ENCODE data around the gene PUS10.

Gene PUS10

DNA sequence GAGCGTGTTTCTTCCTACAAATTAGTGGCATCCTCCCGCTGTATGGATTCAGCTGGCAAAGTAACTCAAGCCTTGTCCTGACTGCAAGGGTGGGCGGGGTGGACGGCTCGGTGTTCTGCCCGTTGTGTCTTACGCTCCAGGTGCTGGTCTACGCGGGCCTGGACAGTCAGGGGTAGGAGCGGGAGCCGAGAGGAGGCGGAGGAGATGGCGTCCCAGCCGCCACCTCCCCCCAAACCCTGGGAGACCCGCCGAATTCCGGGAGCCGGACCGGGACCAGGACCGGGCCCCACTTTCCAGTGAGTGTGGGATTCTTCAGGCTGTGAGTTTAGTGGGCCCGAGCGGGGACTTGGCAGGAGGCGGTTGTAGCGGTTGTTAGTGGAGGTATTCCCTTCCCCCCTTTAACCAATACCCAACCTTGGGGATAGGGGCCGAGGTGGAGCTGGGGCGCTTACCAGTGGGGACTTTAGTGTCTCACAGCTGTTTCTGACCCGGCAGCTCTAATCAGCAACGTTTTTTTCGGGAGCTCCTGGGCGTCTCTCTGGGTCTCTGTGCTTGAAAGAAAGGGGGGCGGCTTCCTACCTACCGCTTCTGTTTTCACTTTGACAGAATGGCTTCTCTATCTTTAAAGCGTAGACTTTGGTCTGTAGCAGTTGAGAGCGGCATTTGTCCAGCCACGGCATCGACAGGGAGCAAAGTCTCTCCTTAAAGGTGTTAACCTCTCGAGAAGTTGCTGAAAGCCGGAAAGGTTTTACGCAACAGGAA, at the start of gene PUS10, which contains the start of gene PEX13:
Gene PUS10 (minus strand): TSS at position 700 of the 762 bp plus-strand sequence. CDS start 6,365 bp downstream, outside the sequence.
Gene PEX13 (plus strand): TSS at position 165 of the 762 bp plus-strand sequence. CDS start 40 bp downstream, at position 205.
- H3K36me3 ChIP-seq (ENCODE audit: control insufficient read depth in 2 of 2, insufficient read depth in 1 of 2, low read length in 2 of 2) = peaks cover 6 to 9% of the 10 kb centered on the region in 2 experiments
- peaks cover 5% of the 10 kb centered on the region for H3K4me1 ChIP-seq (ENCODE audit: control insufficient read depth, insufficient read depth, low read length)
- H3K4me3 ChIP-seq (ENCODE audit: low read depth, low read length) = peak within 1 kb of the TSS; percentile 84
- H3K27ac ChIP-seq (ENCODE audit: extremely low read depth, low read depth, low read length) = peak within 1 kb of the TSS; percentile 82
- ChIA-PET POLR2A (interaction anchor here (1.3 to 1.7 kb wide), 2 partner anchors 48 to 262 kb away, joined by 8 to 12 read pairs; partner anchors contain the start of genes PAPOLG and SANBR), CTCF (interaction anchor here (0.5 to 0.7 kb wide), 2 partner anchors 343 to 364 kb away, joined by 3 read pairs; no protein-coding TSS in a partner anchor)
- no peaks in the 10 kb centered on the region for H3K9me3 ChIP-seq (ENCODE audit: control insufficient read depth, insufficient read depth, low read depth, low read length)
- peak; percentile 89 for TF ChIP-seq KLF9 (tag by site-specific recombination; IDR thresholded peaks at IDR 0.05; ENCODE audit: low read depth)
- TF ChIP-seq KLF16 (tag by site-specific recombination; IDR thresholded peaks at IDR 0.05) = peak; percentile 87
- no peak for TF ChIP-seq BCL11A (tag by site-specific recombination; IDR thresholded peaks at IDR 0.05; ENCODE audit: low read depth)
- TF ChIP-seq ZNF350 (tag by site-specific recombination; IDR thresholded peaks at IDR 0.05) = no peak
- no peak for TF ChIP-seq ZNF148 (tag by site-specific recombination; IDR thresholded peaks at IDR 0.05; ENCODE audit: borderline replicate concordance)
- TF ChIP-seq ZBTB7A (tag by site-specific recombination; IDR thresholded peaks at IDR 0.05; ENCODE audit: low read depth) = no peak
- no peak for TF ChIP-seq ZNF654 (tag by site-specific recombination; IDR thresholded peaks at IDR 0.05; ENCODE audit: low read depth)
- peak; percentile 82 for TF ChIP-seq IKZF3 (tag by site-specific recombination; IDR thresholded peaks at IDR 0.05)
- no peak for TF ChIP-seq ZNF404 (tag by site-specific recombination; IDR thresholded peaks at IDR 0.05)
- 0 out of 2 replicates have a peak, but pooled peaks have one; percentile 0 for TF ChIP-seq KLF17 (tag by site-specific recombination; IDR thresholded peaks at IDR 0.05)
- 0 out of 2 replicates have a peak, but pooled peaks have one; percentile 5 for TF ChIP-seq ZNF121 (tag by site-specific recombination; IDR thresholded peaks at IDR 0.05)
- TF ChIP-seq ZBTB17 (tag by site-specific recombination; IDR thresholded peaks at IDR 0.05) = peak; percentile 100
- TF ChIP-seq ZNF335 (tag by site-specific recombination; conservative IDR thresholded peaks at IDR 0.05) = peak; percentile 79
- TF ChIP-seq, protein P1, sequence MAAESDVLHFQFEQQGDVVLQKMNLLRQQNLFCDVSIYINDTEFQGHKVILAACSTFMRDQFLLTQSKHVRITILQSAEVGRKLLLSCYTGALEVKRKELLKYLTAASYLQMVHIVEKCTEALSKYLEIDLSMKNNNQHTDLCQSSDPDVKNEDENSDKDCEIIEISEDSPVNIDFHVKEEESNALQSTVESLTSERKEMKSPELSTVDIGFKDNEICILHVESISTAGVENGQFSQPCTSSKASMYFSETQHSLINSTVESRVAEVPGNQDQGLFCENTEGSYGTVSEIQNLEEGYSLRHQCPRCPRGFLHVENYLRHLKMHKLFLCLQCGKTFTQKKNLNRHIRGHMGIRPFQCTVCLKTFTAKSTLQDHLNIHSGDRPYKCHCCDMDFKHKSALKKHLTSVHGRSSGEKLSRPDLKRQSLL (tag by site-specific recombination; IDR thresholded peaks at IDR 0.05) = 0 out of 2 replicates have a peak, but pooled peaks have one; percentile 28
- TF ChIP-seq, protein P2, sequence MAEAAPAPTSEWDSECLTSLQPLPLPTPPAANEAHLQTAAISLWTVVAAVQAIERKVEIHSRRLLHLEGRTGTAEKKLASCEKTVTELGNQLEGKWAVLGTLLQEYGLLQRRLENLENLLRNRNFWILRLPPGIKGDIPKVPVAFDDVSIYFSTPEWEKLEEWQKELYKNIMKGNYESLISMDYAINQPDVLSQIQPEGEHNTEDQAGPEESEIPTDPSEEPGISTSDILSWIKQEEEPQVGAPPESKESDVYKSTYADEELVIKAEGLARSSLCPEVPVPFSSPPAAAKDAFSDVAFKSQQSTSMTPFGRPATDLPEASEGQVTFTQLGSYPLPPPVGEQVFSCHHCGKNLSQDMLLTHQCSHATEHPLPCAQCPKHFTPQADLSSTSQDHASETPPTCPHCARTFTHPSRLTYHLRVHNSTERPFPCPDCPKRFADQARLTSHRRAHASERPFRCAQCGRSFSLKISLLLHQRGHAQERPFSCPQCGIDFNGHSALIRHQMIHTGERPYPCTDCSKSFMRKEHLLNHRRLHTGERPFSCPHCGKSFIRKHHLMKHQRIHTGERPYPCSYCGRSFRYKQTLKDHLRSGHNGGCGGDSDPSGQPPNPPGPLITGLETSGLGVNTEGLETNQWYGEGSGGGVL (tag by site-specific recombination; IDR thresholded peaks at IDR 0.05) = peak; percentile 30
- 0 out of 2 replicates have a peak, but pooled peaks have one; percentile 7 for TF ChIP-seq ZNF366 (tag by site-specific recombination; conservative IDR thresholded peaks at IDR 0.05)
- TF ChIP-seq ZBTB48 (tag by site-specific recombination; IDR thresholded peaks at IDR 0.05) = peak; percentile 71
- peak; percentile 87 for TF ChIP-seq ZFHX2 (tag by site-specific recombination; conservative IDR thresholded peaks at IDR 0.05)
- peak; percentile 26 for TF ChIP-seq ZBTB20 (tag by site-specific recombination; IDR thresholded peaks at IDR 0.05)
- peak; percentile 26; the same call in 1 of the 2 replicates for TF ChIP-seq ZFP69B (tag by site-specific recombination; IDR thresholded peaks at IDR 0.05)
- TF ChIP-seq ZNF692 (tag by site-specific recombination; IDR thresholded peaks at IDR 0.05) = 0 out of 2 replicates have a peak, but pooled peaks have one; percentile 13
- TF ChIP-seq ZNF214 (tag by site-specific recombination; IDR thresholded peaks at IDR 0.05; ENCODE audit: borderline replicate concordance) = no peak
- TF ChIP-seq, protein P3, sequence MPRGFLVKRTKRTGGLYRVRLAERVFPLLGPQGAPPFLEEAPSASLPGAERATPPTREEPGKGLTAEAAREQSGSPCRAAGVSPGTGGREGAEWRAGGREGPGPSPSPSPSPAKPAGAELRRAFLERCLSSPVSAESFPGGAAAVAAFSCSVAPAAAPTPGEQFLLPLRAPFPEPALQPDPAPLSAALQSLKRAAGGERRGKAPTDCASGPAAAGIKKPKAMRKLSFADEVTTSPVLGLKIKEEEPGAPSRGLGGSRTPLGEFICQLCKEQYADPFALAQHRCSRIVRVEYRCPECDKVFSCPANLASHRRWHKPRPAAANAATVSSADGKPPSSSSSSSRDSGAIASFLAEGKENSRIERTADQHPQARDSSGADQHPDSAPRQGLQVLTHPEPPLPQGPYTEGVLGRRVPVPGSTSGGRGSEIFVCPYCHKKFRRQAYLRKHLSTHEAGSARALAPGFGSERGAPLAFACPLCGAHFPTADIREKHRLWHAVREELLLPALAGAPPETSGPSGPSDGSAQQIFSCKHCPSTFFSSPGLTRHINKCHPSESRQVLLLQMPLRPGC (tag by site-specific recombination; IDR thresholded peaks at IDR 0.05) = no peak
- 0 out of 2 replicates have a peak, but pooled peaks have one; percentile 8 for TF ChIP-seq ZNF501 (tag by site-specific recombination; IDR thresholded peaks at IDR 0.05)
- peak; percentile 2; the same call in 1 of the 2 replicates for TF ChIP-seq ZNF600 (tag by site-specific recombination; IDR thresholded peaks at IDR 0.05)
- 0 out of 2 replicates have a peak, but pooled peaks have one; percentile 11 for TF ChIP-seq ZSCAN4 (tag by site-specific recombination; IDR thresholded peaks at IDR 0.05)
